OCI-LY7 (cell line): Measurements from ENCODE around the gene TMEM156. TPM values are rescaled to one million over a fixed set of nuclear protein-coding genes. Genes with fewer than 3 reads are reported as not detected.

ENCODE experiments used
- BruUV-seq: library from RNA; stranded (reverse); fragments of 400-500 nt; replicated peaks from 2 replicates; lab custom pipeline; 2021; lab: Mats Ljungman, UMichigan
- CTCF ChIA-PET: fragments of 300-600 bp; sonication (Branson Sonifier 250); formaldehyde crosslinking; loops from one replicate; lab custom pipeline; 2022; ENCODE audit warnings: antibody characterized with exemption; ENCODE audit not compliant: unreplicated experiment; lab: Charles Lee
- POLR2A ChIA-PET: fragments of 300-600 bp; sonication (Branson Sonifier 250); formaldehyde crosslinking; loops from one replicate; lab custom pipeline; 2022; ENCODE audit warnings: antibody characterized with exemption; lab: Charles Lee
- DNase-seq: peaks from one replicate; pipeline ENCODE4 v3.0.0-alpha.2; 2015; ENCODE audit warnings: low spot score
- H2AFZ ChIP-seq: fragments of 200-600 bp; sonication (generic), shearing (Covaris generic); 2 replicates; pipeline ENCODE4 v1.6.1; 2014; ENCODE audit warnings: mild to moderate bottlenecking, antibody characterized with exemption, low read length, moderate library complexity
- H3K27ac ChIP-seq: fragments of 200-600 bp; sonication (generic); 2 replicates; pipeline ENCODE4 v1.5.1; 2014; ENCODE audit warnings: mixed run types, low read depth, mild to moderate bottlenecking, moderate library complexity, low read length, inconsistent platforms; ENCODE audit not compliant: poor library complexity, severe bottlenecking
- H3K36me3 ChIP-seq: fragments of 200-600 bp; sonication (generic); 2 replicates; pipeline ENCODE4 v1.6.1; 2014; ENCODE audit warnings: mild to moderate bottlenecking, antibody characterized with exemption, low read length, moderate library complexity, mixed read lengths; ENCODE audit not compliant: insufficient read depth
- H3K4me1 ChIP-seq: fragments of 200-600 bp; sonication (generic); 2 replicates; pipeline ENCODE4 v1.5.1; 2014; ENCODE audit warnings: mild to moderate bottlenecking, low read length; ENCODE audit not compliant: insufficient read depth, poor library complexity, severe bottlenecking
- H3K4me2 ChIP-seq: fragments of 200-600 bp; sonication (generic); 2 replicates; pipeline ENCODE4 v1.6.1; 2014; ENCODE audit warnings: mild to moderate bottlenecking, low read length
- H3K4me3 ChIP-seq: fragments of 200-600 bp; sonication (generic); 2 replicates; pipeline ENCODE4 v1.5.1; 2014; ENCODE audit warnings: mild to moderate bottlenecking, low read depth, low read length; ENCODE audit not compliant: poor library complexity, severe bottlenecking
- H3K79me2 ChIP-seq: fragments of 200-600 bp; sonication (generic); 2 replicates; pipeline ENCODE4 v1.6.1; 2016; ENCODE audit warnings: low read depth, mild to moderate bottlenecking, low read length, moderate library complexity, mixed read lengths; ENCODE audit not compliant: insufficient read depth
- H3K9me2 ChIP-seq: fragments of 200-600 bp; sonication (generic); 2 replicates; pipeline ENCODE4 v1.6.1; 2016; ENCODE audit warnings: mild to moderate bottlenecking, low read length, mixed read lengths; ENCODE audit not compliant: insufficient read depth
- H3K9me3 ChIP-seq: fragments of 200-600 bp; sonication (generic); 2 replicates; pipeline ENCODE4 v1.6.1; 2014; ENCODE audit warnings: mild to moderate bottlenecking, mixed run types, low read length, mixed read lengths
- H4K20me1 ChIP-seq: fragments of 200-600 bp; sonication (generic); 2 replicates; pipeline ENCODE4 v1.6.1; 2014; ENCODE audit warnings: mild to moderate bottlenecking, antibody characterized with exemption, low read length, moderate library complexity, mixed read lengths; ENCODE audit not compliant: insufficient read depth
- EZH2phosphoT487 ChIP-seq: fragments of 200-600 bp; sonication (generic); IDR thresholded peaks from 2 replicates; pipeline ENCODE4 v1.6.1; 2018; ENCODE audit warnings: low read depth, borderline replicate concordance, mild to moderate bottlenecking, mixed run types, antibody characterized with exemption, low read length, moderate library complexity, mixed read lengths
- intact Hi-C: fragments of 100-400 bp; cut with micrococcal nuclease; formaldehyde crosslinking; loops from one replicate; pipeline ENCODE4 v1.10.0; 2022; ENCODE audit not compliant: unreplicated experiment
- total RNA-seq, 2 experiments: library from RNA; depleted of rRNA in 1 of 2; stranded (reverse); fragments of >200 nt in 1 of 2; shearing (Covaris generic) in 1 of 2; gene quantifications; 2 replicates each; pipeline ENCODE4 v1.2.3, GENCODE V29; 2014 to 2022
- TF ChIP-seq, protein P1 (sequence below): fragments of 200-600 bp; sonication (generic); conservative IDR thresholded peaks from 2 replicates; pipeline ENCODE4 v1.5.1; 2014; ENCODE audit warnings: mild to moderate bottlenecking, antibody characterized with exemption, low read length, moderate library complexity, mixed read lengths

Gene TMEM156
- total RNA-seq, 2 experiments from 2014 or later: 29.0 to 29.4 TPM

GRCh38 chr4:38939165-38939564 is 93.0 kb downstream of the TMEM156 start:
- POLR2A ChIA-PET: interaction anchor here (0.7 kb wide), 1 partner anchor 173 kb away, joined by 4 read pairs; no protein-coding TSS in a partner anchor
- intact Hi-C loops: no loop called here
- TF ChIP-seq EZH2phosphoT487: no peak
- TF ChIP-seq, protein P1, sequence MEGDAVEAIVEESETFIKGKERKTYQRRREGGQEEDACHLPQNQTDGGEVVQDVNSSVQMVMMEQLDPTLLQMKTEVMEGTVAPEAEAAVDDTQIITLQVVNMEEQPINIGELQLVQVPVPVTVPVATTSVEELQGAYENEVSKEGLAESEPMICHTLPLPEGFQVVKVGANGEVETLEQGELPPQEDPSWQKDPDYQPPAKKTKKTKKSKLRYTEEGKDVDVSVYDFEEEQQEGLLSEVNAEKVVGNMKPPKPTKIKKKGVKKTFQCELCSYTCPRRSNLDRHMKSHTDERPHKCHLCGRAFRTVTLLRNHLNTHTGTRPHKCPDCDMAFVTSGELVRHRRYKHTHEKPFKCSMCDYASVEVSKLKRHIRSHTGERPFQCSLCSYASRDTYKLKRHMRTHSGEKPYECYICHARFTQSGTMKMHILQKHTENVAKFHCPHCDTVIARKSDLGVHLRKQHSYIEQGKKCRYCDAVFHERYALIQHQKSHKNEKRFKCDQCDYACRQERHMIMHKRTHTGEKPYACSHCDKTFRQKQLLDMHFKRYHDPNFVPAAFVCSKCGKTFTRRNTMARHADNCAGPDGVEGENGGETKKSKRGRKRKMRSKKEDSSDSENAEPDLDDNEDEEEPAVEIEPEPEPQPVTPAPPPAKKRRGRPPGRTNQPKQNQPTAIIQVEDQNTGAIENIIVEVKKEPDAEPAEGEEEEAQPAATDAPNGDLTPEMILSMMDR: no peak
- Histone ChIP-seq H3K9me2 (no peaks in the 10 kb centered on the region), H2AFZ (no peak overlapping the region), H4K20me1 (no peaks in the 10 kb centered on the region), H3K36me3 (no peaks in the 10 kb centered on the region), H3K79me2 (no peaks in the 10 kb centered on the region), H3K4me2 (no peak overlapping the region), H3K4me3 (no peak overlapping the region), H3K4me1 (no peaks in the 10 kb centered on the region), H3K9me3 (no peaks in the 10 kb centered on the region), H3K27ac (no peak overlapping the region)
- BruUV-seq: no TSS peak
- no peak for DNase-seq
- CTCF ChIA-PET: no interaction called here

- Histone ChIP-seq H3K79me2 (no peaks in the 10 kb centered on the region), H3K4me1 (no peaks in the 10 kb centered on the region), H3K27ac (no peak overlapping the region), H4K20me1 (no peaks in the 10 kb centered on the region), H3K4me3 (no peak overlapping the region), H3K9me3 (no peaks in the 10 kb centered on the region), H2AFZ (no peak overlapping the region), H3K9me2 (no peaks in the 10 kb centered on the region), H3K4me2 (no peak overlapping the region), H3K36me3 (no peaks in the 10 kb centered on the region)
- POLR2A ChIA-PET: interaction anchor here (0.5 to 1.7 kb wide), 6 partner anchors 8 to 1058 kb away, joined by 3 to 5 read pairs (median 4); no protein-coding TSS in a partner anchor
- no peak for TF ChIP-seq EZH2phosphoT487
- TF ChIP-seq, protein P1: no peak
- BruUV-seq: no TSS peak
- no peak for DNase-seq
- intact Hi-C loops: no loop called here
- CTCF ChIA-PET: no interaction called here
Measured at GRCh38 chr4:38935391-38936073, 96.7 kb downstream of the TMEM156 start.

GRCh38 chr4:38931125-38931524 is 101.1 kb downstream of the TMEM156 start:
- Histone ChIP-seq H3K9me2 (no peaks in the 10 kb centered on the region), H3K36me3 (no peaks in the 10 kb centered on the region), H4K20me1 (no peaks in the 10 kb centered on the region), H2AFZ (no peak overlapping the region), H3K4me2 (no peak overlapping the region), H3K79me2 (no peaks in the 10 kb centered on the region), H3K4me3 (no peak overlapping the region), H3K27ac (no peak overlapping the region), H3K4me1 (no peaks in the 10 kb centered on the region), H3K9me3 (no peaks in the 10 kb centered on the region)
- intact Hi-C loops: no loop called here
- POLR2A ChIA-PET: interaction anchor here (0.6 to 0.7 kb wide), 2 partner anchors 26 to 48 kb away, joined by 3 to 4 read pairs; no protein-coding TSS in a partner anchor
- TF ChIP-seq, protein P1: no peak
- no peak for TF ChIP-seq EZH2phosphoT487
- CTCF ChIA-PET: no interaction called here
- no TSS peak for BruUV-seq
- DNase-seq: no peak
